GM23338 (cell line): Measurements from ENCODE around the gene USP36. TPM values are rescaled to one million over a fixed set of nuclear protein-coding genes. Genes with fewer than 3 reads are reported as not detected.

ENCODE experiments used
- ATAC-seq: fragments of 200-7000 bp; cut with Tn5 transposase; 3 replicates; pipeline ENCODE4 v1.9.1; 2020
- DNase-seq: peaks from one replicate; pipeline ENCODE4 v3.0.0-alpha.2; 2015; ENCODE audit warnings: low spot score
- H2AFZ ChIP-seq: fragments of 200-600 bp; sonication (generic); 2 replicates; pipeline ENCODE4 v1.8.0; 2016; ENCODE audit warnings: antibody characterized with exemption, mild to moderate bottlenecking, moderate library complexity
- H3F3A ChIP-seq: fragments of 200-600 bp; sonication (generic); replicated peaks from 2 replicates; pipeline ENCODE4 v1.8.0; 2017; ENCODE audit warnings: antibody characterized with exemption, mixed run types, low read depth
- H3K27ac ChIP-seq: fragments of 200-600 bp; sonication (generic); 2 replicates; pipeline ENCODE4 v1.6.1; 2016; ENCODE audit warnings: low read depth
- H3K27me3 ChIP-seq: fragments of 200-600 bp; sonication (generic); 2 replicates; pipeline ENCODE4 v1.8.0; 2016; ENCODE audit warnings: mild to moderate bottlenecking, mixed run types, moderate library complexity; ENCODE audit not compliant: insufficient read depth
- H3K36me3 ChIP-seq: fragments of 200-600 bp; sonication (generic); 2 replicates; pipeline ENCODE4 v1.8.0; 2016; ENCODE audit warnings: mild to moderate bottlenecking; ENCODE audit not compliant: insufficient read depth
- H3K4me1 ChIP-seq: fragments of 200-600 bp; sonication (generic); 2 replicates; pipeline ENCODE4 v1.8.0; 2016; ENCODE audit warnings: mild to moderate bottlenecking, moderate library complexity; ENCODE audit not compliant: insufficient read depth
- H3K4me2 ChIP-seq: fragments of 200-600 bp; sonication (generic); 2 replicates; pipeline ENCODE4 v1.7.1; 2017; ENCODE audit warnings: mixed run types
- H3K4me3 ChIP-seq: fragments of 200-600 bp; sonication (generic); 2 replicates; pipeline ENCODE4 v1.6.1; 2016; ENCODE audit warnings: mixed run types
- H3K79me2 ChIP-seq: fragments of 200-600 bp; sonication (generic); replicated peaks from 2 replicates; pipeline ENCODE4 v1.8.0; 2017; ENCODE audit warnings: mild to moderate bottlenecking; ENCODE audit not compliant: insufficient read depth
- H3K9me2 ChIP-seq: fragments of 200-600 bp; sonication (generic); 2 replicates; pipeline ENCODE4 v1.8.0; 2017; ENCODE audit not compliant: insufficient read depth
- H4K20me1 ChIP-seq: fragments of 200-600 bp; sonication (generic); replicated peaks from 2 replicates; pipeline ENCODE4 v1.8.0; 2017; ENCODE audit warnings: mild to moderate bottlenecking; ENCODE audit not compliant: insufficient read depth
- H3K27ac Mint-ChIP-seq: 2 replicates; pipeline ENCODE4 v1.8.0; 2020; ENCODE audit warnings: inconsistent platforms, mild to moderate bottlenecking, moderate library complexity, mixed read lengths
- H3K27me3 Mint-ChIP-seq: 3 replicates; pipeline ENCODE4 v1.8.0; 2022; ENCODE audit warnings: low read depth, mild to moderate bottlenecking, moderate library complexity, mixed read lengths, inconsistent platforms; ENCODE audit not compliant: insufficient read depth, poor library complexity
- H3K36me3 Mint-ChIP-seq: 3 replicates; pipeline ENCODE4 v1.8.0; 2021; ENCODE audit warnings: low read depth, mild to moderate bottlenecking, inconsistent platforms, moderate library complexity, mixed read lengths
- H3K4me1 Mint-ChIP-seq: 3 replicates; pipeline ENCODE4 v1.8.0; 2020; ENCODE audit warnings: mild to moderate bottlenecking, inconsistent platforms, mixed read lengths
- H3K4me3 Mint-ChIP-seq: 3 replicates; pipeline ENCODE4 v1.8.0; 2021; ENCODE audit warnings: moderate library complexity, mild to moderate bottlenecking, inconsistent platforms, mixed read lengths
- H3K9me3 Mint-ChIP-seq: 3 replicates; pipeline ENCODE4 v1.8.0; 2020; ENCODE audit warnings: moderate library complexity, mild to moderate bottlenecking, inconsistent platforms, mixed read lengths
- CREB1 ChIP-seq: fragments of 250-450 bp; sonication (Bioruptor Pico); IDR thresholded peaks from 2 replicates; pipeline ENCODE4 v1.5.0; 2020; ENCODE audit warnings: low read depth, mild to moderate bottlenecking, moderate library complexity
- EZH2 ChIP-seq: fragments of 200-600 bp; sonication (generic); IDR thresholded peaks from one replicate; pipeline ENCODE4 v1.8.0; 2017; ENCODE audit warnings: antibody characterized with exemption, mild to moderate bottlenecking, low read depth; ENCODE audit not compliant: unreplicated experiment
- EZH2phosphoT487 ChIP-seq: fragments of 200-600 bp; sonication (generic); IDR thresholded peaks from one replicate; pipeline ENCODE4 v1.8.1; 2018; ENCODE audit warnings: antibody characterized with exemption; ENCODE audit not compliant: unreplicated experiment
- JUNB ChIP-seq: IDR thresholded peaks from one replicate; pipeline ENCODE4 v1.6.1; 2016; ENCODE audit warnings: antibody characterized with exemption; ENCODE audit not compliant: unreplicated experiment
- NANOG ChIP-seq: IDR thresholded peaks from 2 replicates; pipeline ENCODE4 v1.6.1; 2016; ENCODE audit warnings: antibody characterized with exemption, borderline replicate concordance
- POLR2AphosphoS5 ChIP-seq: IDR thresholded peaks from 2 replicates; pipeline ENCODE4 v1.6.1; 2016; ENCODE audit warnings: antibody characterized with exemption, low read depth
- STAT1 ChIP-seq: IDR thresholded peaks from one replicate; pipeline ENCODE4 v1.6.1; 2016; ENCODE audit warnings: antibody characterized with exemption; ENCODE audit not compliant: unreplicated experiment
- ZNF331 ChIP-seq: fragments of 250-450 bp; sonication (Bioruptor Pico); IDR thresholded peaks from 2 replicates; pipeline ENCODE4 v1.5.0; 2020; ENCODE audit warnings: low read depth, mild to moderate bottlenecking, moderate library complexity
- polyA plus RNA-seq: library from polyadenylated mRNA; unstranded; fragments of >200 nt; fragmentation: Nextera tagmentation; extraction: Ambion mirVana; gene quantifications from 2 replicates; pipeline ENCODE4 v1.2.1, GENCODE V29; 2016
- total RNA-seq: library from RNA; depleted of rRNA; stranded (reverse); fragments of >200 nt; shearing (Covaris generic); gene quantifications from 2 replicates; pipeline ENCODE4 v1.2.3, GENCODE V29; 2014
- TF ChIP-seq, protein P1 (sequence below): IDR thresholded peaks from one replicate; pipeline ENCODE4 v1.6.1; 2018; ENCODE audit warnings: antibody characterized with exemption; ENCODE audit not compliant: unreplicated experiment
- TF ChIP-seq, protein P2 (sequence below), 2 experiments: fragments of 200-600 bp in 1 of 2; sonication (generic) in 1 of 2; conservative IDR thresholded peaks; 2 replicates each; pipeline versions ENCODE4 v1.5.1 to v1.6.1; 2016 to 2017; ENCODE audit warnings: antibody characterized with exemption in 2 of 2, low read depth in 2 of 2, mild to moderate bottlenecking in 2 of 2, moderate library complexity in 1 of 2
- TF ChIP-seq, protein P3 (sequence below): fragments of 250-450 bp; sonication (Bioruptor Pico); IDR thresholded peaks from 2 replicates; pipeline ENCODE4 v1.5.0; 2020; ENCODE audit warnings: mild to moderate bottlenecking, moderate library complexity

USP36 gene
- total and polyA plus RNA-seq, 2 experiments from 2014 or later: 36.2 to 55.5 TPM

- Histone ChIP-seq H3K27ac (no peak overlapping the region), H2AFZ (no peak overlapping the region), H4K20me1 (peaks cover 55% of the 10 kb centered on the region), H3K9me2 (no peaks in the 10 kb centered on the region), H3K4me1 (peaks cover 10% of the 10 kb centered on the region), H3K4me3 (no peak overlapping the region), H3K36me3 (peaks cover 64% of the 10 kb centered on the region), H3K4me2 (no peak overlapping the region), H3K79me2 (peaks cover 75% of the 10 kb centered on the region), H3K27me3 (no peaks in the 10 kb centered on the region), H3F3A (no peaks in the 10 kb centered on the region; the same call in 1 of the 2 replicates)
- H3K27ac Mint-ChIP-seq: no peak overlapping the region
- peaks cover 11% of the 10 kb centered on the region; the same call in 2 of the 3 replicates for H3K4me1 Mint-ChIP-seq
- no peak for ATAC-seq
- H3K4me3 Mint-ChIP-seq: no peak overlapping the region
- H3K27me3 Mint-ChIP-seq: peaks cover 6% of the 10 kb centered on the region
- H3K36me3 Mint-ChIP-seq: peaks cover 80% of the 10 kb centered on the region
- DNase-seq: no peak
- TF ChIP-seq, protein P1, sequence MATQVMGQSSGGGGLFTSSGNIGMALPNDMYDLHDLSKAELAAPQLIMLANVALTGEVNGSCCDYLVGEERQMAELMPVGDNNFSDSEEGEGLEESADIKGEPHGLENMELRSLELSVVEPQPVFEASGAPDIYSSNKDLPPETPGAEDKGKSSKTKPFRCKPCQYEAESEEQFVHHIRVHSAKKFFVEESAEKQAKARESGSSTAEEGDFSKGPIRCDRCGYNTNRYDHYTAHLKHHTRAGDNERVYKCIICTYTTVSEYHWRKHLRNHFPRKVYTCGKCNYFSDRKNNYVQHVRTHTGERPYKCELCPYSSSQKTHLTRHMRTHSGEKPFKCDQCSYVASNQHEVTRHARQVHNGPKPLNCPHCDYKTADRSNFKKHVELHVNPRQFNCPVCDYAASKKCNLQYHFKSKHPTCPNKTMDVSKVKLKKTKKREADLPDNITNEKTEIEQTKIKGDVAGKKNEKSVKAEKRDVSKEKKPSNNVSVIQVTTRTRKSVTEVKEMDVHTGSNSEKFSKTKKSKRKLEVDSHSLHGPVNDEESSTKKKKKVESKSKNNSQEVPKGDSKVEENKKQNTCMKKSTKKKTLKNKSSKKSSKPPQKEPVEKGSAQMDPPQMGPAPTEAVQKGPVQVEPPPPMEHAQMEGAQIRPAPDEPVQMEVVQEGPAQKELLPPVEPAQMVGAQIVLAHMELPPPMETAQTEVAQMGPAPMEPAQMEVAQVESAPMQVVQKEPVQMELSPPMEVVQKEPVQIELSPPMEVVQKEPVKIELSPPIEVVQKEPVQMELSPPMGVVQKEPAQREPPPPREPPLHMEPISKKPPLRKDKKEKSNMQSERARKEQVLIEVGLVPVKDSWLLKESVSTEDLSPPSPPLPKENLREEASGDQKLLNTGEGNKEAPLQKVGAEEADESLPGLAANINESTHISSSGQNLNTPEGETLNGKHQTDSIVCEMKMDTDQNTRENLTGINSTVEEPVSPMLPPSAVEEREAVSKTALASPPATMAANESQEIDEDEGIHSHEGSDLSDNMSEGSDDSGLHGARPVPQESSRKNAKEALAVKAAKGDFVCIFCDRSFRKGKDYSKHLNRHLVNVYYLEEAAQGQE: no peak
- TF ChIP-seq EZH2phosphoT487 (no peak), EZH2 (no peak), JUNB (no peak), ZNF331 (CRISPR knock-in tag) (no peak), CREB1 (no peak), STAT1 (no peak), NANOG (no peak), POLR2AphosphoS5 (no peak)
- TF ChIP-seq, protein P2, sequence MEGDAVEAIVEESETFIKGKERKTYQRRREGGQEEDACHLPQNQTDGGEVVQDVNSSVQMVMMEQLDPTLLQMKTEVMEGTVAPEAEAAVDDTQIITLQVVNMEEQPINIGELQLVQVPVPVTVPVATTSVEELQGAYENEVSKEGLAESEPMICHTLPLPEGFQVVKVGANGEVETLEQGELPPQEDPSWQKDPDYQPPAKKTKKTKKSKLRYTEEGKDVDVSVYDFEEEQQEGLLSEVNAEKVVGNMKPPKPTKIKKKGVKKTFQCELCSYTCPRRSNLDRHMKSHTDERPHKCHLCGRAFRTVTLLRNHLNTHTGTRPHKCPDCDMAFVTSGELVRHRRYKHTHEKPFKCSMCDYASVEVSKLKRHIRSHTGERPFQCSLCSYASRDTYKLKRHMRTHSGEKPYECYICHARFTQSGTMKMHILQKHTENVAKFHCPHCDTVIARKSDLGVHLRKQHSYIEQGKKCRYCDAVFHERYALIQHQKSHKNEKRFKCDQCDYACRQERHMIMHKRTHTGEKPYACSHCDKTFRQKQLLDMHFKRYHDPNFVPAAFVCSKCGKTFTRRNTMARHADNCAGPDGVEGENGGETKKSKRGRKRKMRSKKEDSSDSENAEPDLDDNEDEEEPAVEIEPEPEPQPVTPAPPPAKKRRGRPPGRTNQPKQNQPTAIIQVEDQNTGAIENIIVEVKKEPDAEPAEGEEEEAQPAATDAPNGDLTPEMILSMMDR (conservative IDR thresholded peaks at IDR 0.05; ENCODE audit: low read depth in 2 of 2): no peak
- TF ChIP-seq, protein P3, sequence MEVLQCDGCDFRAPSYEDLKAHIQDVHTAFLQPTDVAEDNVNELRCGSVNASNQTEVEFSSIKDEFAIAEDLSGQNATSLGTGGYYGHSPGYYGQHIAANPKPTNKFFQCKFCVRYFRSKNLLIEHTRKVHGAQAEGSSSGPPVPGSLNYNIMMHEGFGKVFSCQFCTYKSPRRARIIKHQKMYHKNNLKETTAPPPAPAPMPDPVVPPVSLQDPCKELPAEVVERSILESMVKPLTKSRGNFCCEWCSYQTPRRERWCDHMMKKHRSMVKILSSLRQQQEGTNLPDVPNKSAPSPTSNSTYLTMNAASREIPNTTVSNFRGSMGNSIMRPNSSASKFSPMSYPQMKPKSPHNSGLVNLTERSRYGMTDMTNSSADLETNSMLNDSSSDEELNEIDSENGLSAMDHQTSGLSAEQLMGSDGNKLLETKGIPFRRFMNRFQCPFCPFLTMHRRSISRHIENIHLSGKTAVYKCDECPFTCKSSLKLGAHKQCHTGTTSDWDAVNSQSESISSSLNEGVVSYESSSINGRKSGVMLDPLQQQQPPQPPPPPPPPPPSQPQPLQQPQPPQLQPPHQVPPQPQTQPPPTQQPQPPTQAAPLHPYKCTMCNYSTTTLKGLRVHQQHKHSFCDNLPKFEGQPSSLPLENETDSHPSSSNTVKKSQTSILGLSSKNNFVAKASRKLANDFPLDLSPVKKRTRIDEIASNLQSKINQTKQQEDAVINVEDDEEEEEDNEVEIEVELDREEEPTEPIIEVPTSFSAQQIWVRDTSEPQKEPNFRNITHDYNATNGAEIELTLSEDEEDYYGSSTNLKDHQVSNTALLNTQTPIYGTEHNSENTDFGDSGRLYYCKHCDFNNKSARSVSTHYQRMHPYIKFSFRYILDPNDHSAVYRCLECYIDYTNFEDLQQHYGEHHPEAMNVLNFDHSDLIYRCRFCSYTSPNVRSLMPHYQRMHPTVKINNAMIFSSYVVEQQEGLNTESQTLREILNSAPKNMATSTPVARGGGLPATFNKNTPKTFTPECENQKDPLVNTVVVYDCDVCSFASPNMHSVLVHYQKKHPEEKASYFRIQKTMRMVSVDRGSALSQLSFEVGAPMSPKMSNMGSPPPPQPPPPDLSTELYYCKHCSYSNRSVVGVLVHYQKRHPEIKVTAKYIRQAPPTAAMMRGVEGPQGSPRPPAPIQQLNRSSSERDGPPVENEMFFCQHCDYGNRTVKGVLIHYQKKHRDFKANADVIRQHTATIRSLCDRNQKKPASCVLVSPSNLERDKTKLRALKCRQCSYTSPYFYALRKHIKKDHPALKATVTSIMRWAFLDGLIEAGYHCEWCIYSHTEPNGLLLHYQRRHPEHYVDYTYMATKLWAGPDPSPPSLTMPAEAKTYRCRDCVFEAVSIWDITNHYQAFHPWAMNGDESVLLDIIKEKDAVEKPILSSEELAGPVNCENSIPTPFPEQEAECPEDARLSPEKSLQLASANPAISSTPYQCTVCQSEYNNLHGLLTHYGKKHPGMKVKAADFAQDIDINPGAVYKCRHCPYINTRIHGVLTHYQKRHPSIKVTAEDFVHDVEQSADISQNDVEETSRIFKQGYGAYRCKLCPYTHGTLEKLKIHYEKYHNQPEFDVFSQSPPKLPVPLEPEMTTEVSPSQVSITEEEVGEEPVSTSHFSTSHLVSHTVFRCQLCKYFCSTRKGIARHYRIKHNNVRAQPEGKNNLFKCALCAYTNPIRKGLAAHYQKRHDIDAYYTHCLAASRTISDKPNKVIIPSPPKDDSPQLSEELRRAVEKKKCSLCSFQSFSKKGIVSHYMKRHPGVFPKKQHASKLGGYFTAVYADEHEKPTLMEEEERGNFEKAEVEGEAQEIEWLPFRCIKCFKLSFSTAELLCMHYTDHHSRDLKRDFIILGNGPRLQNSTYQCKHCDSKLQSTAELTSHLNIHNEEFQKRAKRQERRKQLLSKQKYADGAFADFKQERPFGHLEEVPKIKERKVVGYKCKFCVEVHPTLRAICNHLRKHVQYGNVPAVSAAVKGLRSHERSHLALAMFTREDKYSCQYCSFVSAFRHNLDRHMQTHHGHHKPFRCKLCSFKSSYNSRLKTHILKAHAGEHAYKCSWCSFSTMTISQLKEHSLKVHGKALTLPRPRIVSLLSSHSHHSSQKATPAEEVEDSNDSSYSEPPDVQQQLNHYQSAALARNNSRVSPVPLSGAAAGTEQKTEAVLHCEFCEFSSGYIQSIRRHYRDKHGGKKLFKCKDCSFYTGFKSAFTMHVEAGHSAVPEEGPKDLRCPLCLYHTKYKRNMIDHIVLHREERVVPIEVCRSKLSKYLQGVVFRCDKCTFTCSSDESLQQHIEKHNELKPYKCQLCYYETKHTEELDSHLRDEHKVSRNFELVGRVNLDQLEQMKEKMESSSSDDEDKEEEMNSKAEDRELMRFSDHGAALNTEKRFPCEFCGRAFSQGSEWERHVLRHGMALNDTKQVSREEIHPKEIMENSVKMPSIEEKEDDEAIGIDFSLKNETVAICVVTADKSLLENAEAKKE (CRISPR knock-in tag): no peak
- H3K9me3 Mint-ChIP-seq: no peaks in the 10 kb centered on the region
These were observed 6.0 kb downstream of the USP36 start for GRCh38 chr17:78834571-78834970.
